CD14-positive monocyte (primary cell): ENCODE measurements around the gene IDI1. TPM values are rescaled to one million over a fixed set of nuclear protein-coding genes. Genes with fewer than 3 reads are reported as not detected.
A peak's percentile ranks its signal among the peaks of the same experiment; 100 is the strongest.

Experiments used
- DNase-seq, 3 donors: peaks; one replicate each; pipeline ENCODE4 v3.0.0-alpha.2; 2011 to 2022
- H2AFZ ChIP-seq: 2 replicates; pipeline ENCODE4 v1.6.0; 2012; ENCODE audit warnings: mild to moderate bottlenecking, low read depth, low read length, inconsistent platforms; ENCODE audit not compliant: insufficient read depth, poor library complexity, severe bottlenecking
- H3K27ac ChIP-seq, 2 donors: 1 replicate in 1 of 2; 2 replicates in 1 of 2; pipeline ENCODE4 v1.5.1; 2012 to 2013; ENCODE audit warnings: low read length in 2 of 2, control low read depth in 1 of 2, inconsistent platforms in 1 of 2, low read depth in 1 of 2, mild to moderate bottlenecking in 1 of 2
- H3K27me3 ChIP-seq, 2 donors: one replicate each; pipeline versions ENCODE4 v1.6.0 to v1.6.1; 2011 to 2013; ENCODE audit warnings: low read length in 2 of 2; ENCODE audit not compliant: control insufficient read depth in 2 of 2, insufficient read depth in 2 of 2
- H3K36me3 ChIP-seq, 2 donors: replicated peaks in 1 of 2; 1 replicate in 1 of 2; 2 replicates in 1 of 2; pipeline versions ENCODE4 v1.5.1 to v1.6.1; 2012 to 2013; ENCODE audit warnings: low read length in 2 of 2, control low read depth in 1 of 2, inconsistent platforms in 1 of 2, mild to moderate bottlenecking in 1 of 2; ENCODE audit not compliant: insufficient read depth in 2 of 2, control insufficient read depth in 1 of 2
- H3K4me1 ChIP-seq, 2 donors: 1 replicate in 1 of 2; 2 replicates in 1 of 2; pipeline versions ENCODE4 v1.5.1 to v1.6.1; 2012 to 2013; ENCODE audit warnings: low read length in 2 of 2, control low read depth in 1 of 2, inconsistent platforms in 1 of 2, mild to moderate bottlenecking in 1 of 2, moderate library complexity in 1 of 2; ENCODE audit not compliant: insufficient read depth in 2 of 2, control insufficient read depth in 1 of 2
- H3K4me2 ChIP-seq: replicated peaks from 2 replicates; pipeline ENCODE3; 2012; ENCODE audit warnings: low read length, moderate library complexity, mild to moderate bottlenecking; ENCODE audit not compliant: poor library complexity, severe bottlenecking; ENCODE audit errors: extremely low read depth
- H3K4me3 ChIP-seq, 3 experiments: fragments of 200-600 bp in 1 of 3; sonication (generic) in 1 of 3; replicated peaks in 1 of 3; 1 replicate in 2 of 3; 2 replicates in 1 of 3; pipeline ENCODE4 v1.5.1; 2011 to 2013; ENCODE audit warnings: low read length in 3 of 3, mild to moderate bottlenecking in 3 of 3, control low read depth in 2 of 3, low read depth in 2 of 3, inconsistent platforms in 1 of 3, moderate library complexity in 1 of 3
- H3K79me2 ChIP-seq: 2 replicates; pipeline ENCODE4 v1.6.0; 2012; ENCODE audit warnings: mild to moderate bottlenecking, control low read depth, inconsistent platforms, low read length, moderate library complexity; ENCODE audit not compliant: insufficient read depth
- H3K9ac ChIP-seq: 2 replicates; pipeline ENCODE4 v1.6.0; 2017; ENCODE audit warnings: low read length, mild to moderate bottlenecking; ENCODE audit not compliant: insufficient read depth, poor library complexity, severe bottlenecking
- H3K9me3 ChIP-seq, 2 donors: replicated peaks in 1 of 2; 1 replicate in 1 of 2; 2 replicates in 1 of 2; pipeline versions ENCODE4 v1.5.1 to v1.6.1; 2012 to 2013; ENCODE audit warnings: low read length in 2 of 2, control low read depth in 1 of 2; ENCODE audit not compliant: control insufficient read depth in 1 of 2, insufficient read depth in 1 of 2
- H4K20me1 ChIP-seq: 2 replicates; pipeline ENCODE4 v1.6.0; 2012; ENCODE audit warnings: mild to moderate bottlenecking, low read length, control low read depth, moderate library complexity; ENCODE audit not compliant: insufficient read depth
- H3K27ac Mint-ChIP-seq, 7 donors: one replicate each; pipeline ENCODE4 v1.8.0; 2020; ENCODE audit warnings: mild to moderate bottlenecking in 7 of 7, mixed read lengths in 7 of 7, moderate library complexity in 6 of 7, inconsistent platforms in 2 of 7
- H3K27me3 Mint-ChIP-seq, 3 donors: one replicate each; pipeline ENCODE4 v1.8.0; 2021 to 2022; ENCODE audit warnings: low read depth in 3 of 3, mild to moderate bottlenecking in 3 of 3, mixed read lengths in 3 of 3, moderate library complexity in 3 of 3, inconsistent platforms in 1 of 3
- H3K36me3 Mint-ChIP-seq, 2 donors: one replicate each; pipeline ENCODE4 v1.8.0; 2020; ENCODE audit warnings: mixed read lengths in 2 of 2, inconsistent platforms in 1 of 2, mild to moderate bottlenecking in 1 of 2
- H3K4me1 Mint-ChIP-seq: one replicate; pipeline ENCODE4 v1.8.0; 2020; ENCODE audit warnings: mild to moderate bottlenecking, mixed read lengths
- H3K4me3 Mint-ChIP-seq, 2 donors: one replicate each; pipeline ENCODE4 v1.8.0; 2020; ENCODE audit warnings: mild to moderate bottlenecking in 2 of 2, mixed read lengths in 2 of 2, moderate library complexity in 1 of 2
- H3K9me3 Mint-ChIP-seq, 7 donors: one replicate each; pipeline ENCODE4 v1.8.0; 2020 to 2022; ENCODE audit warnings: mixed read lengths in 7 of 7, mild to moderate bottlenecking in 6 of 7, moderate library complexity in 6 of 7, inconsistent platforms in 2 of 7
- WGBS: methylation state at CpG from one replicate; pipeline ENCODE4 v1.1.5; 2013; ENCODE audit warnings: missing lambda C conversion rate; ENCODE audit not compliant: insufficient coverage; 5-methylcytosine and 5-hydroxymethylcytosine counted together
- intact Hi-C, 2 donors: fragments of 100-400 bp; cut with micrococcal nuclease; formaldehyde crosslinking; loops; one replicate each; pipeline versions ENCODE4 v1.15.0 to v1.15.1; 2023
- polyA plus RNA-seq, 3 donors: library from polyadenylated mRNA; depleted of rRNA in 1 of 3; unstranded in 2 of 3; stranded (reverse) in 1 of 3; fragments of 300-500 nt in 2 of 3; fragments of >200 nt in 1 of 3; fragmentation: Illumina TruSeq in 2 of 3; gene quantifications; 1 replicate in 2 of 3; 2 replicates in 1 of 3; pipeline ENCODE4 v1.2.3, GENCODE V29; 2012 to 2021
- TF ChIP-seq, protein P1 (sequence below): fragments of 200-600 bp; IDR thresholded peaks from one replicate; pipeline ENCODE4 v1.8.0; 2022; ENCODE audit warnings: antibody characterized with exemption, mild to moderate bottlenecking

Gene IDI1
- polyA plus RNA-seq, 3 donors, result 35.0 to 139 (median 46.9) TPM

DNA sequence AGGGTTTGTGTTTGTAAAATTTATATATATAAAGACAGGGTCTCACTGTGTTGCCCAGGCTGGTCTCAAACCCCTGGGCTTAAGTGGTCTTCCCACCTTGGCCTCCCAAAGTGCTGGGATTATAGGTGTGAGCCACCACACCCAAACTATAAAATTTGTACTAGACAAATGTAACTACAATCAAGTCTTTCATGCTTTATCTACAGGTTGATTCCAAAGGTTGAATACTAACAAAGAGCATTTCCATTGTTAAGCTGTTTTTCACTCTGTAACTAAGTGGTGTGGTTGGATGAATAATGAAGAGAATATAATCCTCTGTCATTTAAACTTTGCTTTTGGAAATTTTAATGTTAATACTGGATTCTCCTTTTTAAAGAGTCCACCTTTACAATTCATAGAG is 29.7 kb upstream of the IDI1 start:
- Histone ChIP-seq H3K36me3 (peaks cover 77 to 99% of the 10 kb centered on the region in 2 donors), H3K9me3 (no peaks in the 10 kb centered on the region), H3K9ac (no peak overlapping the region), H3K27ac (no peak overlapping the region), H3K4me2 (no peak overlapping the region), H4K20me1 (peaks cover 61% of the 10 kb centered on the region), H2AFZ (no peak overlapping the region), H3K79me2 (peaks cover 45% of the 10 kb centered on the region), H3K27me3 (no peaks in the 10 kb centered on the region), H3K4me1 (no peaks in the 10 kb centered on the region), H3K4me3 (no peak overlapping the region)
- TF ChIP-seq, protein P1, sequence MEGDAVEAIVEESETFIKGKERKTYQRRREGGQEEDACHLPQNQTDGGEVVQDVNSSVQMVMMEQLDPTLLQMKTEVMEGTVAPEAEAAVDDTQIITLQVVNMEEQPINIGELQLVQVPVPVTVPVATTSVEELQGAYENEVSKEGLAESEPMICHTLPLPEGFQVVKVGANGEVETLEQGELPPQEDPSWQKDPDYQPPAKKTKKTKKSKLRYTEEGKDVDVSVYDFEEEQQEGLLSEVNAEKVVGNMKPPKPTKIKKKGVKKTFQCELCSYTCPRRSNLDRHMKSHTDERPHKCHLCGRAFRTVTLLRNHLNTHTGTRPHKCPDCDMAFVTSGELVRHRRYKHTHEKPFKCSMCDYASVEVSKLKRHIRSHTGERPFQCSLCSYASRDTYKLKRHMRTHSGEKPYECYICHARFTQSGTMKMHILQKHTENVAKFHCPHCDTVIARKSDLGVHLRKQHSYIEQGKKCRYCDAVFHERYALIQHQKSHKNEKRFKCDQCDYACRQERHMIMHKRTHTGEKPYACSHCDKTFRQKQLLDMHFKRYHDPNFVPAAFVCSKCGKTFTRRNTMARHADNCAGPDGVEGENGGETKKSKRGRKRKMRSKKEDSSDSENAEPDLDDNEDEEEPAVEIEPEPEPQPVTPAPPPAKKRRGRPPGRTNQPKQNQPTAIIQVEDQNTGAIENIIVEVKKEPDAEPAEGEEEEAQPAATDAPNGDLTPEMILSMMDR, result no peak
- Mint-ChIP-seq H3K27ac (peak overlapping the region in 1 of 7 donors; percentile 10), H3K4me1 (no peaks in the 10 kb centered on the region), H3K9me3 (no peaks in the 10 kb centered on the region), H3K27me3 (no peaks in the 10 kb centered on the region), H3K36me3 (peaks cover 76 to 92% of the 10 kb centered on the region in 2 donors), H3K4me3 (no peak overlapping the region)
- DNase-seq, result no peak
- intact Hi-C loops, result no loop called here

- Histone ChIP-seq H3K27me3 (no peaks in the 10 kb centered on the region), H3K4me2 (no peak overlapping the region), H3K27ac (peak overlapping the region in 1 of 2 donors; percentile 26), H3K4me1 (peaks cover 3 to 8% of the 10 kb centered on the region in 2 donors), H3K9me3 (no peaks in the 10 kb centered on the region), H3K79me2 (peaks cover 66% of the 10 kb centered on the region), H2AFZ (no peak overlapping the region), H4K20me1 (peaks cover 76% of the 10 kb centered on the region), H3K4me3 (no peak overlapping the region), H3K36me3 (peaks cover 60 to 84% of the 10 kb centered on the region in 2 donors), H3K9ac (no peak overlapping the region)
- intact Hi-C loops, result no loop called here
- peaks cover 59 to 75% of the 10 kb centered on the region in 2 donors for H3K36me3 Mint-ChIP-seq
- peak overlapping the region in 4 of 7 donors; percentile 4 to 80 (median 38) for H3K27ac Mint-ChIP-seq
- 86% methylated on average over 14 of the region's 18 CpGs for WGBS
- no peaks in the 10 kb centered on the region for H3K27me3 Mint-ChIP-seq
- peak in 1 of 3 donors; percentile 20 for DNase-seq
- H3K9me3 Mint-ChIP-seq, result no peaks in the 10 kb centered on the region
- no peak overlapping the region for H3K4me3 Mint-ChIP-seq
- TF ChIP-seq, protein P1, result peak; percentile 34
- peaks cover 8% of the 10 kb centered on the region for H3K4me1 Mint-ChIP-seq
These were observed 25.9 kb upstream of the IDI1 start for GRCh38 chr10:1074748-1075308.
